HepG2 (cell line): Measurements from ENCODE around the gene CDCP2. TPM values are rescaled to one million over a fixed set of nuclear protein-coding genes. Genes with fewer than 3 reads are reported as not detected.

Experiments
- ATAC-seq: fragments of 200-7000 bp; cut with Tn5 transposase; 3 replicates; pipeline ENCODE4 v1.9.1; 2020; ENCODE audit warnings: mild to moderate bottlenecking, moderate library complexity
- BruUV-seq: library from RNA; stranded (reverse); fragments of 400-500 nt; replicated peaks from 2 replicates; lab custom pipeline; 2021; lab: Mats Ljungman, UMichigan
- CTCF ChIA-PET: fragments of 300-600 bp; formaldehyde crosslinking; extraction: SDS; loops from one replicate; lab custom pipeline; 2021; ENCODE audit warnings: low total read pairs, inconsistent platforms, low intra/inter-chr PET ratio; lab: Yijun Ruan, JAX
- POLR2A ChIA-PET: fragments of 350-600 bp; sonication (Branson Sonifier 250); formaldehyde crosslinking; loops from one replicate; lab custom pipeline; 2020; ENCODE audit warnings: antibody characterized with exemption, inconsistent platforms; lab: Yijun Ruan, JAX
- DNase-seq: peaks from one replicate; pipeline ENCODE4 v3.0.0-alpha.2; 2015; ENCODE audit warnings: low spot score
- FAIRE-seq: peaks from 3 replicates; lab custom pipeline; 2011; peaks lifted over from hg19 to GRCh38; lab: Jason Lieb, UNC
- H2AFZ ChIP-seq: one replicate; pipeline ENCODE4 v1.6.1; 2011; ENCODE audit warnings: low read length, inconsistent platforms
- H3K27ac ChIP-seq: fragments of 300-600 bp; 3 replicates; pipeline ENCODE4 v1.8.0; 2011; ENCODE audit warnings: mixed run types, mild to moderate bottlenecking, mixed read lengths, low read length, inconsistent platforms; ENCODE audit not compliant: insufficient read depth; ENCODE audit errors: extremely low read length
- H3K27me3 ChIP-seq, 2 experiments: fragments of 200-600 bp in 1 of 2; 2 replicates in 1 of 2; 3 replicates in 1 of 2; pipeline versions ENCODE4 v1.6.0 to v1.8.0; 2011; ENCODE audit warnings: low read length in 2 of 2, mild to moderate bottlenecking in 2 of 2, moderate library complexity in 2 of 2, inconsistent platforms in 1 of 2; ENCODE audit not compliant: insufficient read depth in 2 of 2, control insufficient read depth in 1 of 2
- H3K36me3 ChIP-seq, 2 experiments: fragments of 200-600 bp in 1 of 2; replicated peaks in 1 of 2; 2 replicates in 1 of 2; 3 replicates in 1 of 2; pipeline versions ENCODE4 v1.5.1 to v1.8.0; 2011; ENCODE audit warnings: low read length in 2 of 2, inconsistent platforms in 1 of 2; ENCODE audit not compliant: insufficient read depth in 2 of 2, control insufficient read depth in 1 of 2
- H3K4me1 ChIP-seq: 2 replicates; pipeline ENCODE4 v1.5.1; 2012; ENCODE audit warnings: low read length, inconsistent platforms; ENCODE audit not compliant: insufficient read depth
- H3K4me2 ChIP-seq: 2 replicates; pipeline ENCODE4 v1.6.0; 2011; ENCODE audit warnings: low read depth, low read length, inconsistent platforms
- H3K4me3 ChIP-seq, 3 experiments: fragments of 200-600 bp in 1 of 3; sonication (generic), shearing (Covaris generic) in 1 of 3; replicated peaks in 1 of 3; 2 replicates each; pipeline ENCODE4 v1.5.1; 2011 to 2016; ENCODE audit warnings: low read length in 3 of 3, inconsistent platforms in 2 of 3, low read depth in 2 of 3, mild to moderate bottlenecking in 2 of 3, control low read depth in 1 of 3, mixed read lengths in 1 of 3; ENCODE audit not compliant: insufficient read depth in 1 of 3
- H3K79me2 ChIP-seq: one replicate; pipeline ENCODE4 v1.6.1; 2011; ENCODE audit warnings: low read length, inconsistent platforms; ENCODE audit not compliant: insufficient read depth
- H3K9ac ChIP-seq: 2 replicates; pipeline ENCODE4 v1.6.0; 2011; ENCODE audit warnings: mild to moderate bottlenecking, low read depth, low read length, inconsistent platforms; ENCODE audit not compliant: insufficient read depth
- H3K9me3 ChIP-seq: 2 replicates; pipeline ENCODE4 v1.5.1; 2012; ENCODE audit warnings: mild to moderate bottlenecking, low read length
- H4K20me1 ChIP-seq: 2 replicates; pipeline ENCODE4 v1.6.0; 2011; ENCODE audit warnings: inconsistent platforms, mild to moderate bottlenecking, low read length, moderate library complexity; ENCODE audit not compliant: insufficient read depth
- ATF7-NPFF ChIP-seq: sonication (generic); formaldehyde crosslinking; IDR thresholded peaks from 2 replicates; pipeline ENCODE4 v1.8.1; 2023; ENCODE audit warnings: mild to moderate bottlenecking, low read depth, missing genetic modification reagents, moderate library complexity
- CREB1 ChIP-seq, 2 experiments: fragments of 450-650 bp in 1 of 2; IDR thresholded peaks; 2 replicates each; pipeline ENCODE4 v1.6.1; 2016 to 2017; ENCODE audit warnings: control low read depth in 1 of 2, mild to moderate bottlenecking in 1 of 2, missing compliant biosample characterization in 1 of 2, missing genetic modification characterization in 1 of 2
- JUN ChIP-seq: sonication (generic); formaldehyde crosslinking; IDR thresholded peaks from 2 replicates; pipeline ENCODE4 v1.4.0; 2020; ENCODE audit warnings: mild to moderate bottlenecking, missing genetic modification reagents
- NFKB2 ChIP-seq: sonication (generic); formaldehyde crosslinking; IDR thresholded peaks from 2 replicates; pipeline ENCODE4 v1.4.0; 2020; ENCODE audit warnings: missing genetic modification reagents, borderline replicate concordance
- POLR2G ChIP-seq: fragments of 200-400 bp; formaldehyde crosslinking; IDR thresholded peaks from 2 replicates; pipeline ENCODE4 v1.6.1; 2018; ENCODE audit warnings: mild to moderate bottlenecking, low read depth, low read length, moderate library complexity
- SAFB2 ChIP-seq: sonication (generic); formaldehyde crosslinking; IDR thresholded peaks from 2 replicates; pipeline ENCODE4 v1.5.1; 2020; ENCODE audit warnings: missing genetic modification reagents, low read depth, mild to moderate bottlenecking, borderline replicate concordance
- SP4 ChIP-seq: sonication (generic); formaldehyde crosslinking; IDR thresholded peaks from 2 replicates; pipeline ENCODE4 v1.8.1; 2023; ENCODE audit warnings: mild to moderate bottlenecking, missing genetic modification reagents
- ZFP90 ChIP-seq: sonication (generic); formaldehyde crosslinking; IDR thresholded peaks from 2 replicates; pipeline ENCODE4 v1.8.0; 2022; ENCODE audit warnings: missing genetic modification reagents, mild to moderate bottlenecking, inconsistent platforms, borderline replicate concordance
- ZNF121 ChIP-seq: sonication (generic); formaldehyde crosslinking; IDR thresholded peaks from 2 replicates; pipeline ENCODE4 v1.5.0; 2020; ENCODE audit warnings: mild to moderate bottlenecking, missing genetic modification reagents
- ZNF468 ChIP-seq: sonication (generic); formaldehyde crosslinking; IDR thresholded peaks from 2 replicates; pipeline ENCODE4 v1.8.0; 2022; ENCODE audit warnings: mild to moderate bottlenecking, moderate library complexity, missing genetic modification reagents
- ZNF549 ChIP-seq: sonication (generic); formaldehyde crosslinking; IDR thresholded peaks from 2 replicates; pipeline ENCODE4 v1.5.0; 2020; ENCODE audit warnings: missing genetic modification reagents
- ZNF713 ChIP-seq: sonication (generic); formaldehyde crosslinking; IDR thresholded peaks from 2 replicates; pipeline ENCODE4 v1.4.0; 2020; ENCODE audit warnings: mild to moderate bottlenecking, missing genetic modification reagents
- WGBS: methylation state at CpG from one replicate; pipeline ENCODE4 v1.1.6; 2017; ENCODE audit warnings: low lambda C conversion rate; 5-methylcytosine and 5-hydroxymethylcytosine counted together
- in situ Hi-C: cut with HindIII; loops from 2 replicates; pipeline ENCODE4 v1.10.0; 2017; ENCODE audit warnings: low pct_unique_long_range_greater_than_20kb; ENCODE audit not compliant: extremely low pct_ligation_motif_present
- intact Hi-C: fragments of 100-400 bp; cut with micrococcal nuclease; formaldehyde crosslinking; loops from one replicate; pipeline ENCODE4 v1.10.0; 2022; ENCODE audit not compliant: unreplicated experiment
- polyA plus RNA-seq, 8 experiments: library from polyadenylated mRNA; depleted of rRNA in 3 of 8; stranded (reverse) in 7 of 8; unstranded in 1 of 8; fragments of >200 nt; fragmentation: Illumina TruSeq in 4 of 8; extraction: Trizol in 4 of 8; gene quantifications; 2 replicates each; pipeline versions ENCODE4 v1.2.1 to v1.2.3, GENCODE V29; 2011 to 2016; ENCODE audit warnings: low read depth in 4 of 8, missing spikeins in 1 of 8, mixed read lengths in 1 of 8; ENCODE audit not compliant: insufficient read depth in 1 of 8
- total RNA-seq, 5 experiments: library from RNA; depleted of rRNA; stranded (reverse); fragments of >200 nt; fragmentation: Illumina TruSeq; extraction: Trizol; gene quantifications; 2 replicates each; pipeline ENCODE4 v1.2.3, GENCODE V29; 2016; ENCODE audit warnings: low read depth in 1 of 5
- TF ChIP-seq, protein P1 (sequence below): sonication (generic); formaldehyde crosslinking; IDR thresholded peaks from 2 replicates; pipeline ENCODE4 v1.4.0; 2020; ENCODE audit warnings: mild to moderate bottlenecking, low read depth, missing genetic modification reagents
- TF ChIP-seq, protein P2 (sequence below): sonication (generic); formaldehyde crosslinking; IDR thresholded peaks from 2 replicates; pipeline ENCODE4 v1.4.0; 2020; ENCODE audit warnings: missing genetic modification reagents, borderline replicate concordance
- TF ChIP-seq, protein P3 (sequence below): sonication (generic); formaldehyde crosslinking; IDR thresholded peaks from 2 replicates; pipeline ENCODE4 v1.4.0; 2020; ENCODE audit warnings: missing genetic modification reagents, borderline replicate concordance
- TF ChIP-seq, protein P4 (sequence below): sonication (generic); formaldehyde crosslinking; IDR thresholded peaks from 2 replicates; pipeline ENCODE4 v1.9.0; 2022; ENCODE audit warnings: missing genetic modification reagents, mild to moderate bottlenecking, borderline replicate concordance

Gene CDCP2
- total and polyA plus RNA-seq, 2 of the 13 experiments (the other 11 are each of a cell fraction or from before 2014, with no cell fraction given): not detected

DNA sequence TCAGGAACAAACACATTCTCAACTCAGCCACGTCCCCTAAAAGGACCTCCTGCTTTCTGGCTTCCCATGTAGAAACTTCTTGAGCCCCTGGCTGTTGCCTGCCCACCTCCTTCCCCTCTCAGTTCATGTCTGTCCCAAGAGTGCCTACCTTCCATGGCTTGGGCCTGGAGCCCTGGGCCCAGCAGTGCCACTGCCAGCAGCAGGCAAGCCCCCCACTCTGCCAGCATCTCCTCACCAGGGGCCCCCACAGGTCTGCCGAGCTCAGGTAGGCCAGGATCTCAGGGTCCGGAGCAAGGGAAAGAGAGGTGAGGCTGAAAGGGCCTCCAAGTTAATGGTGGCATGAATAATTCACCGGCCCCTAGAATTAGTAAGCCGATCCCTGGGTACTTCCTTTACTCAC lies at the start of gene CDCP2 (continued):
- TF ChIP-seq ZNF549 (no peak), CREB1 (IDR thresholded peaks at IDR 0.05) (no peak), CREB1 (CRISPR knock-in tag; IDR thresholded peaks at IDR 0.05) (no peak), NFKB2 (CRISPR knock-in tag) (no peak), SAFB2 (no peak)
- TF ChIP-seq, protein P1, sequence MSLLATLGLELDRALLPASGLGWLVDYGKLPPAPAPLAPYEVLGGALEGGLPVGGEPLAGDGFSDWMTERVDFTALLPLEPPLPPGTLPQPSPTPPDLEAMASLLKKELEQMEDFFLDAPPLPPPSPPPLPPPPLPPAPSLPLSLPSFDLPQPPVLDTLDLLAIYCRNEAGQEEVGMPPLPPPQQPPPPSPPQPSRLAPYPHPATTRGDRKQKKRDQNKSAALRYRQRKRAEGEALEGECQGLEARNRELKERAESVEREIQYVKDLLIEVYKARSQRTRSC (CRISPR knock-in tag): no peak

DNA sequence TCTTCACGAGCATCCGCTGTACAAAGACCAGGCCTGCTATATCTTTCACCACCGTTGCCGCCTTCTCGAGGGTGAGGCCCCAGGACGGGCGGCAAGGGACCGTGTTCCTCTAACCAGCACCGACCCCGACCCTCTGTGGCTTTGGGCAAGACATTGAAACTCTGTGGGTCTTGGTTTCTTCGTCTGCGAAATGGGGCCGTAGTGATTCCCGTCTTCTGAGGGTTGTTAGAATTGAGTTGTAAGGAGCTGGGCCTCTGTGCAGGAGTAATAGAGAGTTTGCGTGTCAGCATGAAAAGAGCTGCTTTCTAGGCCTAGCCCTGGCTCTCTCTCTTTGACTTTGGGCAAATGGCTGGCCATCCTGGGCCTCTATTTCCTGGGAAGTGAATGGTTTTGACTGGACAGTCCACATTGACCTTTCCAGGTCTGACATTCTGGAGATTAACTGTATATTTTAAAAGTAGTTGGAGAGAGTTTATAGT lies 47.8 kb upstream of the CDCP2 start:
- BruUV-seq: TSS peak; percentile 77
- H4K20me1 ChIP-seq: no peaks in the 10 kb centered on the region
- DNase-seq (no peak), FAIRE-seq (no peak), ATAC-seq (peak; percentile 18)
- H3K36me3 ChIP-seq: peaks cover 2 to 14% of the 10 kb centered on the region in 2 experiments; a peak in 4 of 5 replicates
- H3K4me3 ChIP-seq: peak overlapping the region; percentile 89 to 95 (median 94)
- in situ Hi-C loops (no loop called here), intact Hi-C loops (loop anchor here (10.0 kb wide), 1 partner anchor 126 kb away; no protein-coding TSS in a partner anchor)
- H3K4me2 ChIP-seq: peak overlapping the region; percentile 84
- peak overlapping the region; percentile 77 for H3K27ac ChIP-seq
- peak overlapping the region; percentile 93 for H3K9ac ChIP-seq
- H3K27me3 ChIP-seq: no peaks in the 10 kb centered on the region; a peak in 1 of 5 replicates
- peaks cover 34% of the 10 kb centered on the region for H3K4me1 ChIP-seq
- 0% methylated on average over 4 of the region's 15 CpGs for WGBS
- ChIA-PET CTCF (no interaction called here), POLR2A (interaction anchor here (1.0 to 2.4 kb wide), 17 partner anchors 11 to 288 kb away, joined by 3 to 10 read pairs (median 4); partner anchors contain the start of gene SSBP3)
- H3K79me2 ChIP-seq: peaks cover 33% of the 10 kb centered on the region
- H2AFZ ChIP-seq: no peak overlapping the region
- no peaks in the 10 kb centered on the region for H3K9me3 ChIP-seq
- TF ChIP-seq ZFP90 (CRISPR knock-in tag) (no peak), ATF7-NPFF (CRISPR knock-in tag) (peak; percentile 8; the same call in 1 of the 2 replicates), SP4 (CRISPR knock-in tag) (no peak), ZNF713 (CRISPR knock-in tag) (no peak), ZNF121 (CRISPR knock-in tag) (0 out of 2 replicates have a peak, but pooled peaks have one; percentile 11), POLR2G (no peak), JUN (CRISPR knock-in tag) (0 out of 2 replicates have a peak, but pooled peaks have one; percentile 9), ZNF468 (no peak)
- TF ChIP-seq, protein P2, sequence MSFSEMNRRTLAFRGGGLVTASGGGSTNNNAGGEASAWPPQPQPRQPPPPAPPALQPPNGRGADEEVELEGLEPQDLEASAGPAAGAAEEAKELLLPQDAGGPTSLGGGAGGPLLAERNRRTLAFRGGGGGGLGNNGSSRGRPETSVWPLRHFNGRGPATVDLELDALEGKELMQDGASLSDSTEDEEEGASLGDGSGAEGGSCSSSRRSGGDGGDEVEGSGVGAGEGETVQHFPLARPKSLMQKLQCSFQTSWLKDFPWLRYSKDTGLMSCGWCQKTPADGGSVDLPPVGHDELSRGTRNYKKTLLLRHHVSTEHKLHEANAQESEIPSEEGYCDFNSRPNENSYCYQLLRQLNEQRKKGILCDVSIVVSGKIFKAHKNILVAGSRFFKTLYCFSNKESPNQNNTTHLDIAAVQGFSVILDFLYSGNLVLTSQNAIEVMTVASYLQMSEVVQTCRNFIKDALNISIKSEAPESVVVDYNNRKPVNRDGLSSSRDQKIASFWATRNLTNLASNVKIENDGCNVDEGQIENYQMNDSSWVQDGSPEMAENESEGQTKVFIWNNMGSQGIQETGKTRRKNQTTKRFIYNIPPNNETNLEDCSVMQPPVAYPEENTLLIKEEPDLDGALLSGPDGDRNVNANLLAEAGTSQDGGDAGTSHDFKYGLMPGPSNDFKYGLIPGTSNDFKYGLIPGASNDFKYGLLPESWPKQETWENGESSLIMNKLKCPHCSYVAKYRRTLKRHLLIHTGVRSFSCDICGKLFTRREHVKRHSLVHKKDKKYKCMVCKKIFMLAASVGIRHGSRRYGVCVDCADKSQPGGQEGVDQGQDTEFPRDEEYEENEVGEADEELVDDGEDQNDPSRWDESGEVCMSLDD: 0 out of 2 replicates have a peak, but pooled peaks have one; percentile 14
- TF ChIP-seq, protein P3, sequence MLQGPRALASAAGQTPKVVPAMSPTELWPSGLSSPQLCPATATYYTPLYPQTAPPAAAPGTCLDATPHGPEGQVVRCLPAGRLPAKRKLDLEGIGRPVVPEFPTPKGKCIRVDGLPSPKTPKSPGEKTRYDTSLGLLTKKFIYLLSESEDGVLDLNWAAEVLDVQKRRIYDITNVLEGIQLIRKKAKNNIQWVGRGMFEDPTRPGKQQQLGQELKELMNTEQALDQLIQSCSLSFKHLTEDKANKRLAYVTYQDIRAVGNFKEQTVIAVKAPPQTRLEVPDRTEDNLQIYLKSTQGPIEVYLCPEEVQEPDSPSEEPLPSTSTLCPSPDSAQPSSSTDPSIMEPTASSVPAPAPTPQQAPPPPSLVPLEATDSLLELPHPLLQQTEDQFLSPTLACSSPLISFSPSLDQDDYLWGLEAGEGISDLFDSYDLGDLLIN: no peak; the same call in 1 of the 2 replicates
- TF ChIP-seq, protein P4, sequence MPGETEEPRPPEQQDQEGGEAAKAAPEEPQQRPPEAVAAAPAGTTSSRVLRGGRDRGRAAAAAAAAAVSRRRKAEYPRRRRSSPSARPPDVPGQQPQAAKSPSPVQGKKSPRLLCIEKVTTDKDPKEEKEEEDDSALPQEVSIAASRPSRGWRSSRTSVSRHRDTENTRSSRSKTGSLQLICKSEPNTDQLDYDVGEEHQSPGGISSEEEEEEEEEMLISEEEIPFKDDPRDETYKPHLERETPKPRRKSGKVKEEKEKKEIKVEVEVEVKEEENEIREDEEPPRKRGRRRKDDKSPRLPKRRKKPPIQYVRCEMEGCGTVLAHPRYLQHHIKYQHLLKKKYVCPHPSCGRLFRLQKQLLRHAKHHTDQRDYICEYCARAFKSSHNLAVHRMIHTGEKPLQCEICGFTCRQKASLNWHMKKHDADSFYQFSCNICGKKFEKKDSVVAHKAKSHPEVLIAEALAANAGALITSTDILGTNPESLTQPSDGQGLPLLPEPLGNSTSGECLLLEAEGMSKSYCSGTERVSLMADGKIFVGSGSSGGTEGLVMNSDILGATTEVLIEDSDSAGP: 0 out of 2 replicates have a peak, but pooled peaks have one; percentile 0
